Neuron (in vitro differentiated cells): ENCODE data around the gene RSPRY1.
"Not testable (repeated sequence)": the region's sequence is repeated elsewhere in the genome, so short reads cannot be mapped to it uniquely, and the experiment has no call there.

Experiments
- H2AFZ ChIP-seq: one replicate; pipeline ENCODE4 v1.6.1; 2013; ENCODE audit warnings: low read depth, mild to moderate bottlenecking, inconsistent platforms, low read length, moderate library complexity
- H3K27me3 ChIP-seq: one replicate; pipeline ENCODE4 v1.6.1; 2013; ENCODE audit warnings: low read length; ENCODE audit not compliant: insufficient read depth
- H3K36me3 ChIP-seq: one replicate; pipeline ENCODE4 v1.6.1; 2013; ENCODE audit warnings: low read length; ENCODE audit not compliant: insufficient read depth
- H3K4me1 ChIP-seq: one replicate; pipeline ENCODE4 v1.6.1; 2013; ENCODE audit warnings: low read length; ENCODE audit not compliant: insufficient read depth
- H3K4me3 ChIP-seq: 2 replicates; pipeline ENCODE4 v1.5.1; 2013; ENCODE audit warnings: mild to moderate bottlenecking, low read length, moderate library complexity
- H3K9me3 ChIP-seq: one replicate; pipeline ENCODE4 v1.6.1; 2013; ENCODE audit warnings: low read length

RSPRY1 gene

DNA sequence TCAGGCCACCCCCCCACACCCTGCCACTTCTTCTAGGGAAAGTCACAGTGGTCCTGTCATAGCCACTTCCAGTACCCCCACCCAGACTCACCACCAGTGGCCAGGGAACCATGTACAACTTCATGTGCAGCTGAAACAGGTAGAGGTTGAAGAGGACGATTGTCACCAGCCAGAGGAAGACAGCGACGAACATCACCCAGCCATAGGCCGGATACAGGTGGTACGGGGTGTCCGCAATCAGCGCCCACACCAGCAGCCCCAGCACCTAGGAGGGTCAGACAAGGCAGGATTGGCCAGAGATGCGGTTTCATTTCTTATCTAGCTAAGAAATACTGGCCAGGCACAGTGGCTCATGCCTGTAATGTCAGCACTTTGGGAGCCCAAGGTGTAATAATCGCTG, 75.7 kb downstream of the RSPRY1 start:
- Histone ChIP-seq H3K36me3 (no peaks in the 10 kb centered on the region), H2AFZ (no peak overlapping the region), H3K4me3 (no peak overlapping the region), H3K9me3 (no peaks in the 10 kb centered on the region), H3K27me3 (peaks cover 6% of the 10 kb centered on the region), H3K4me1 (peaks cover 8% of the 10 kb centered on the region)

DNA sequence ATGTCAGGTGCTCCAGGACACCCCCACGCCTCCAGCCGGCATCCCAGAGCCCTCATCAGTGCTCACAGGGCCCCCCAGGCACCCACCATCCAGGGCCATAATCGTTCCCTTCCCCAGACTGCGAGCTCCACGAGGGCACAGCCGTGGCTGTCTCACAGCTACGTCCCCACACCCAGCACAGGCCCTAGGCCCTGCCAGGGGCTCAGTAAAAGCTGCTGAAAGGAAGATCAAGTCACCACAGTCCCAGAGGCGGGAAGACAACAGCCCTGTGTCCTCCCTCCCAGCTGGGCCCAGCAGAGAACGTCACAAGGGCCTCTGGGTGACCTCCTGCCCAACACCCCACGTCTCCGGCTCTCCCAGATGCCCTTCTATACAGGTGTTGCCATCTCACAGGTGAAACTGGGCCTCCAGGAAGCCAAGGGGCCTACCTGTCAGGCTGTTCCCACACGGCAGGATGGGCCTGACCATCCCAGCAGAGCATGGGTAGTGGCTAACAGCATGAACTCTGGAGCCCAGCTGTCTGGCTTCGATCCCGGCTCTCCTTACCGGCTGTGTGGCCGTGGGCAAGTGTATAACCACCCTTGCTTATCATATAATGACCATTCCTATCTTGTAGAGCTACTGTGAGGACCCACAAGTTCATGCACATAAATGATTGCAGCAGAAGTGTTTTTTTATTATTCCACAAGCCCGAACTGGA, 76.9 kb downstream of the RSPRY1 start:
- Histone ChIP-seq H3K36me3 (no peaks in the 10 kb centered on the region), H3K4me3 (no peak overlapping the region), H2AFZ (no peak overlapping the region), H3K9me3 (no peaks in the 10 kb centered on the region), H3K4me1 (peaks cover 8% of the 10 kb centered on the region), H3K27me3 (peaks cover 6% of the 10 kb centered on the region)

DNA sequence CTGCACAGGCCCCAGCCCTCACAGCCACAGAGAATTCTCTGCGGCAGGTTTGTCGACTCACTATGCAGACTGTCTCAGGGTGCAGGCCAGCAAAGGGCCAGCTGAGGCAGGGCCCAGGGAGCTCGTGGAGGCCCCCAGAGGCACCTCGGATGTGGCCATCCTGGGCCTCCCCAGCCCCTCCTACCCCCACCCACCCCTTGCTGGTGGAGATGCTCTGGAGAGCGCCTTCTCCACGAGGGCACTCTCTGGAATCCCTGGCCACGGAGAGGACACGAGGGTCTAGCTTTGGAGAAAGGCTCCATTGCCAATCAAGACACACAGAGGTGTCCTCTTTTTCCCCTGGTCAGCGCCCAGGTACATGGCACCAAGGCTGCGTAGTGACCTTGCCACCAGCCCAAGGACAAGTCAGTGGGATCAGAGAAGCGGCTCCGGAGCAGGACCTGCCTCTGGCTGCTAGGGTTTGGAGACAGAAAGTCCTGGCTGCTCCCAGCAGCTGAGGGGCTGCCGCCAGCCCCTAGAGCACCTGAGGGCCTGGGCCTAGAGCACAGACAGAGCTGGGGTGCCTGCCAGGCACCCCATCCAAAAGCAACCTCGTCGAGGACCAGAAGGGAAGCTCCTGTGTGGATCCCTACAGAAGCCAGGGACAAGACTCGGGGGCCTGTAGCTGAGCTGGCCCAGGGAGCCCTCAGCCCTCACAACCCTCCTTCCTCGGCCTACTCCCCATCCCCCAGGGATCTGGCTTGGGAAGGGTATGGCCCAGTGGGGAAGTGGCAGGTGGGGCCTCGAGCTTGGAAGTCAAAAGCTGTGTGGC, 77.6 kb downstream of the RSPRY1 start:
- Histone ChIP-seq H3K4me1 (peaks cover 8% of the 10 kb centered on the region), H2AFZ (no peak overlapping the region), H3K27me3 (peaks cover 6% of the 10 kb centered on the region), H3K36me3 (no peaks in the 10 kb centered on the region), H3K4me3 (no peak overlapping the region), H3K9me3 (no peaks in the 10 kb centered on the region)

DNA sequence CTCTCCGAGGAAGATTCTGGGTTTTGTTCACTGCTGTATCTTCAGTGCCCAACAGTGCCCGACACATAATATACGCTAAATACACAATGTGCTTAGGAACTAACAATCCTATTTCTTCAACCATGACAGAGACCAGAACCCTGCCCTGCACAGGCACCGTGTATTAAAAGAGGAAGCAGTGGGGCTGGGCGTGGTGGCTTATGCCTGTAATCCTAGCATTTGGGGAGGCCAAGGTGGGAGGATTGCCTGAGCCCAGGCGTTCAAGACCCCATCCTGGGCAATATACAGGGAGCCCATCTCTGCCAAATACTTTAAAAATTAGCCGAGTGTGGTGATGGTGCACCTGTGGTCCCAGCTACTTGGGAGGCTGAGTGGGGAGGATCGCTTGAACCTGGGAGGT, 78.3 kb downstream of the RSPRY1 start:
- H3K9me3 ChIP-seq: no peaks in the 10 kb centered on the region
- H3K36me3 ChIP-seq: no peaks in the 10 kb centered on the region
- H3K4me1 ChIP-seq: peaks cover 8% of the 10 kb centered on the region
- H3K4me3 ChIP-seq: no peak overlapping the region
- peaks cover 6% of the 10 kb centered on the region for H3K27me3 ChIP-seq
- H2AFZ ChIP-seq: no peak overlapping the region

DNA sequence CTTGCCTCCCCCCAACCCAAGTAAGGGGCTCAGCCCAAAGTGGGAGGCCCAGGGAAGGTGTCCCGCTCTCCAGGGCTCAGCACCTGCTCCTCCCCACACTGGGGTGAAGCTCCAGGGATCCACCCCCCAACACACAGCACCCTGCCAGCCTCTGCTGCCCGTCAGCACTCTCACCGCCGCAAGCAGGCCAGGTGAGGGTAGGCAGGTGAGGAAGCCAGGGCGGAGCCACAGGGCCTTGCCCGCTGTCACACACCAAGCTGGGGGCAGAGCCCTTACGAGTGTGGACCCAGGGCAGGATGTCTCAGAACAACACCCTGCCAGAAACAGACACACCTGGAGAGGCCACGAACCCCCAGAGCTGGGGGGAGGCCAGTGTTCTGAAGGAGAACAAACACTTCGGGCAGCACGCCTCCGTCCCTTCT, 78.8 kb downstream of the RSPRY1 start:
- H3K9me3 ChIP-seq: no peaks in the 10 kb centered on the region
- no peak overlapping the region for H3K4me3 ChIP-seq
- no peak overlapping the region for H2AFZ ChIP-seq
- H3K27me3 ChIP-seq: peaks cover 6% of the 10 kb centered on the region
- no peaks in the 10 kb centered on the region for H3K36me3 ChIP-seq
- H3K4me1 ChIP-seq: peaks cover 6% of the 10 kb centered on the region

DNA sequence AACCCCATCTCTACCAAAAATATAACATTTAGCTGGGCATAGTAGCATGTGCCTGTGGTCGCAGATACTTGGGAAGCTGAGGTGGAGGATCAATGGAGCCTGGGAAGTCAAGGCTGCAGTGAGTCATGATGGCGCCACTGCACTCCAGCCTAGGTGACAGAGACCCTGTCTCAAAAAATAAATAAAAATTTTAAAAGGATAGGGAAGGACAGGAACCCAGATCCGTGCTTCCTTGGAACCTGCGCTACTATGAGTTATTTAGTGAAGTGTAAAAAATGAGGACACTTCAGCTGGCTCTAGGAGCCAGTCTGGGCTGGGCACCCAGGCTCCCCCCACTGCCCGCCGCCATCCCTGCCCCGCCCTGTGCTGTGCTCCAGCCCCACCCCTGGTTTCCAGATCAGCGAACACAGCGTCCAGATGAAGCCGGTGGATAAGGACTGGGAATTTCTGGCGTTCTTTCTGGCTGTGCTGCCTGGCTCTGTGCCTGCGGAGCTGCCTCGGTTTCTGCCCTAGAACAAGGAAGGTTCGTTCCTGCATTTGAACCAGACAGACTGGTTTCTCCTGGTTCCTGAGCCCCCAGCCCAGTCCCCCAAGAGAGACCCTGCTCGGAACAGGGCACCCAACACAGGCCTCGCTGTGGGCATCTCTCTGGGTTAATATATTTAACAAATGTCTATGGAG, 79.9 kb downstream of the RSPRY1 start:
- H3K4me3 ChIP-seq: no peak overlapping the region
- no peaks in the 10 kb centered on the region for H3K36me3 ChIP-seq
- H3K4me1 ChIP-seq: peaks cover 6% of the 10 kb centered on the region
- no peaks in the 10 kb centered on the region for H3K9me3 ChIP-seq
- H3K27me3 ChIP-seq: peaks cover 6% of the 10 kb centered on the region
- no peak overlapping the region for H2AFZ ChIP-seq

DNA sequence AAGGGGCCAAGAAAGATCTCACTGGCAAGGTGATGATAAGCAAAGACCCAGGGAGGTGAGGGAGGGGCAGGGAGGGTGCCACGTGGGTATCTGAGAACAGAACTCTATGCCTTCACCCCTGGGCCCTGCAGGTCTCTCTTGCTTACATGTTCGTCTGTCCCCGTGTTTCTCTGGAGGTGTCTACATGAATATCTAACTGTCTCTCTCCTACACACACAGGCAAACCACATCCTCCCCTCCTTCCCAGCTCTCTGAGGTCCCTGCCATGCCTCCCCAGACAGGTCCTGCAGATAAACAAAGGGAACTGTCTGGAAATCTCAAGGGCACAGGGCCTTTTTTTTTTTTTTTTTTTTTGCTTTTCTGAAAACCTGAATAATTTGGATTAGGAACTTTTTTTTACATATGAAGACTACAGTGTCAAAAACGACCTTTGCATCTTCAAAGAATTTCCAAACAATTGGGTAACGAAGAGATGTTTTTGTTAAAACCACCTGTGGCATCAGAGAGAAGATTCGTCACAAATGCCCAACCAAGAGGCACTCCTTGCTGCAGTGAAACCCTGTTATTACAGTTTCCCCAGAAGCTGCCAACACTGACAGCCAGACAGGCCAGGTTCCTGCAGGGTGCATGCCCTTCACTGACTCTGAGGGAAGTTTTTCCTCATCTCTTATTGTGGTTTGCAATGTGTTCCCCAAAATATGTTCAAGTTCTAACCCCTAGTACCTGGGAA, 80.6 kb downstream of the RSPRY1 start:
- peaks cover 6% of the 10 kb centered on the region for H3K27me3 ChIP-seq
- H3K4me3 ChIP-seq: no peak overlapping the region
- H3K4me1 ChIP-seq: peaks cover 6% of the 10 kb centered on the region
- no peak overlapping the region for H2AFZ ChIP-seq
- no peaks in the 10 kb centered on the region for H3K36me3 ChIP-seq
- H3K9me3 ChIP-seq: no peaks in the 10 kb centered on the region

DNA sequence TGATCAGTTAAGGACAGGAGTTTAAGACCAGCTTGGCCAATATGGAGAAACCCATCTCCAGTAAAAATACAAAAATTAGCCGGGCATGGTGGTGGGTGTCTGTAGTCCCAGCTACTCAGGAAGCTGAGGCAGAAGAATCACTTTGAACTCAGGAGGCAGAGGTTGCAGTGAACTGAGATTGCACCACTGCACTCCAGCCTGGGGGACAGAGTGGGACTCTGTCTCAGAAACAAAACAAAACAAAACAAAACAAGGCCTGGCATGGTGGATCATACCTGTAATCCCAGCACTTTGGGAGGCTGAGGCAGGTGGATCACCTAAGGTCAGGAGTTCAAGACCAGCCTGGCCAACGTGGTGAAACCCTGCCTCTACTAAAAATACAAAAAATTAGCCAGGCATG, 81.2 kb downstream of the RSPRY1 start:
- H3K27me3 ChIP-seq, H3K9me3 ChIP-seq, H3K36me3 ChIP-seq, H3K4me3 ChIP-seq, H3K4me1 ChIP-seq, H2AFZ ChIP-seq: not testable (repeated sequence)

DNA sequence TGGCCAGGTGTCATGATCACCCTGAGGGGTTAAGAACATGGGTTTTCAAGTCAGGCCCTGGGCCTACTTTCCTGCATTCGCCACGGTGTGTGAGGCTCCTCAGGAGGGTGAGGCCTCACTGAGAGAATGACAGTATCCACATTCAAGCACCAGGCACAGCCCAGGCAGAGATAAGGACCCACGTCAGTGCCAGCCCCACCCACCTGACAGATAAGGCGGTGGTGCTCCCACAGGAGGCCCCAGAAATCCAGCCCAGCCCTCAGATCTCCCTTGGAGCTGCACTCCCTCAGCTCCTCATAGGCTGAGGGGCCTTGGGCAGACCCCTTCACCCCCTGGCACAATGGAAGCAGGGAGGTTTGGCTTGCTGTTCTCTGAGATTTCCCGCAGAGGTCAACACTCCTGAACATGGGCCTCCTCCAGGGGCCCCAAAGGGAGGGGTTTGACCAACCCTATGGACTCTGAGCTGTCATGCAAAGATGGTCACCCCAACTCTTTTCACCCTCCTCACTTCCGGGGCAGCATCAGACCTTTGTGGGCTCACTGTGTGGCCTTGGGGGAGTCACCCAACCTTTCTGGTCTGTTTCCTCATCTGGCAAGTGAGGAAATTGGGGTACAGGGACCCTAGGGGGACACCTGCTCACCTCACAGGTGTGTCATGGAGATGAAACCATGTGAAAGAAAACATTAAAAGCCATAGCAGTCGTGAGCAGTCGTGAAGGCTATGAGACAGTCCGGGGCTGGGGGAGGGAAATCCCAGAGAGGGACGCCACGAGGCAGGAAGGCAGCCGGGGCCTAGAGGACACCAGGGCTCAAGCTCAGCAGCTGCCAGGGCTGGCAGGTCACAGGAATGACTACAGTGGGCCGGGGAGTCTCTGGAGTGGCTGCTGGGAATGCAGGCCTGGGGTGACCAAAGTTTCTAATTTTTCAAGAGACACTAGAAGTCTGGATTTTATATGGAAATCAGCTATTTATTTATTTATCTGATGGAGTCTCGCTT, 83.0 kb downstream of the RSPRY1 start:
- Histone ChIP-seq H3K9me3 (no peaks in the 10 kb centered on the region), H3K4me1 (peaks cover 6% of the 10 kb centered on the region), H3K36me3 (no peaks in the 10 kb centered on the region), H3K27me3 (no peaks in the 10 kb centered on the region), H3K4me3 (no peak overlapping the region), H2AFZ (no peak overlapping the region)

DNA sequence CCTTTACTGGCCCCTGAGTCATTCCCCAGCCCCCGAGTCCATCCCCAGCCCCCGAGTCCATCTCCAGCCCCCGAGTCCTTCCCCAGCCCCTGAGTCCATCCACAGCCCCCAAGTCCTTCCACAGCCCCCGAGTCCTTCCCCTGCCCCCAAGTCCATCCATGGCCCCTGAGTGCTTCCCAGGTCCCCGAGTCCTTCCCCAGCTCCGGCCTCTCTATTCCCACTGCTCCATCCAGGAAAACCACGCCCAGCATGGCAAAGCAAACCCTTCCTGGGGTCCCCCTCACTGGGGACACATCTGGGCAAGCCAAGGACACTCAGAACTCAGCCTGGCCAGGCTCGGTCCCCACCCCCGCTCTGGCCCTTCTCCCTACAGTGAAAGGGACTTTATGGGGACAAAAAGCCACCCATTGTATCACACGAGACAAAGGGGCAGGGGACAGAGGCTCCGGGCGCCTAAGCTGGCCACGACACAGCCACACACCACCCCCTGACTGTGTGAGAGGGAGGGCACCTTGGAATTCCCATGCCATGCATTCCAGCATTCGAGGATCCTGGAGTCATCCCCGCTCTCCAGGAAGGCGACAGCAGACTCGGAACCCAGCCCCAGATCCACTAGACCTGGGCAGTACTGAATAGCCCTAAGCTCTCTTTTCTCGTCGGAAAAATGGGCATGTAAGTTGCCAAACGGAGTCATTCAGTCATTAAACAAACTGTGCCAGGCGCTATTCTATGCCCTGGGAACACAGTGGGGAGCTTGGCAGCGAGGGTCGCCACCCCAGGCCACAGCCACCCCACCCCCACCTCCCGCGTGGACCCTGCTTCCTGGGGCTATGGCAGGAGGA, 84.3 kb downstream of the RSPRY1 start:
- Histone ChIP-seq H2AFZ (no peak overlapping the region), H3K4me1 (peaks cover 6% of the 10 kb centered on the region), H3K36me3 (no peaks in the 10 kb centered on the region), H3K27me3 (no peaks in the 10 kb centered on the region), H3K4me3 (no peak overlapping the region), H3K9me3 (no peaks in the 10 kb centered on the region)

DNA sequence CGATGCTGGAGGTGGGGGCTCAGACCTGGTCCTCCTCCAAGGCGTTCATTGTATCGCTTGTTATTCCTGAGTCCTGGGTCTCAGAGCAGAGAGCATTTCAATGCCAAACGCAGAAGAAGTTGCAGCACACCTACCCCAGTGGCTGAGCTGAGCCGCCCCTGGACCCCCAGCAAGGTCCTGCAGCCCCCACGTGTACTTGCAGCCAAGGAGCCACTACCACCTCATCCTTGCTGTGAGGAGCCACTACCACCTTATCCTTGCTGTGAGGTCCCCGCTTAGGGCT, 84.9 kb downstream of the RSPRY1 start:
- no peak overlapping the region for H3K4me3 ChIP-seq
- no peaks in the 10 kb centered on the region for H3K36me3 ChIP-seq
- H2AFZ ChIP-seq: no peak overlapping the region
- no peaks in the 10 kb centered on the region for H3K27me3 ChIP-seq
- peaks cover 6% of the 10 kb centered on the region for H3K4me1 ChIP-seq
- H3K9me3 ChIP-seq: no peaks in the 10 kb centered on the region
